ENCODE measurements around the gene RASAL1.

Gene RASAL1, protein sequence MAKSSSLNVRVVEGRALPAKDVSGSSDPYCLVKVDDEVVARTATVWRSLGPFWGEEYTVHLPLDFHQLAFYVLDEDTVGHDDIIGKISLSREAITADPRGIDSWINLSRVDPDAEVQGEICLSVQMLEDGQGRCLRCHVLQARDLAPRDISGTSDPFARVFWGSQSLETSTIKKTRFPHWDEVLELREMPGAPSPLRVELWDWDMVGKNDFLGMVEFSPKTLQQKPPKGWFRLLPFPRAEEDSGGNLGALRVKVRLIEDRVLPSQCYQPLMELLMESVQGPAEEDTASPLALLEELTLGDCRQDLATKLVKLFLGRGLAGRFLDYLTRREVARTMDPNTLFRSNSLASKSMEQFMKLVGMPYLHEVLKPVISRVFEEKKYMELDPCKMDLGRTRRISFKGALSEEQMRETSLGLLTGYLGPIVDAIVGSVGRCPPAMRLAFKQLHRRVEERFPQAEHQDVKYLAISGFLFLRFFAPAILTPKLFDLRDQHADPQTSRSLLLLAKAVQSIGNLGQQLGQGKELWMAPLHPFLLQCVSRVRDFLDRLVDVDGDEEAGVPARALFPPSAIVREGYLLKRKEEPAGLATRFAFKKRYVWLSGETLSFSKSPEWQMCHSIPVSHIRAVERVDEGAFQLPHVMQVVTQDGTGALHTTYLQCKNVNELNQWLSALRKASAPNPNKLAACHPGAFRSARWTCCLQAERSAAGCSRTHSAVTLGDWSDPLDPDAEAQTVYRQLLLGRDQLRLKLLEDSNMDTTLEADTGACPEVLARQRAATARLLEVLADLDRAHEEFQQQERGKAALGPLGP

DNA sequence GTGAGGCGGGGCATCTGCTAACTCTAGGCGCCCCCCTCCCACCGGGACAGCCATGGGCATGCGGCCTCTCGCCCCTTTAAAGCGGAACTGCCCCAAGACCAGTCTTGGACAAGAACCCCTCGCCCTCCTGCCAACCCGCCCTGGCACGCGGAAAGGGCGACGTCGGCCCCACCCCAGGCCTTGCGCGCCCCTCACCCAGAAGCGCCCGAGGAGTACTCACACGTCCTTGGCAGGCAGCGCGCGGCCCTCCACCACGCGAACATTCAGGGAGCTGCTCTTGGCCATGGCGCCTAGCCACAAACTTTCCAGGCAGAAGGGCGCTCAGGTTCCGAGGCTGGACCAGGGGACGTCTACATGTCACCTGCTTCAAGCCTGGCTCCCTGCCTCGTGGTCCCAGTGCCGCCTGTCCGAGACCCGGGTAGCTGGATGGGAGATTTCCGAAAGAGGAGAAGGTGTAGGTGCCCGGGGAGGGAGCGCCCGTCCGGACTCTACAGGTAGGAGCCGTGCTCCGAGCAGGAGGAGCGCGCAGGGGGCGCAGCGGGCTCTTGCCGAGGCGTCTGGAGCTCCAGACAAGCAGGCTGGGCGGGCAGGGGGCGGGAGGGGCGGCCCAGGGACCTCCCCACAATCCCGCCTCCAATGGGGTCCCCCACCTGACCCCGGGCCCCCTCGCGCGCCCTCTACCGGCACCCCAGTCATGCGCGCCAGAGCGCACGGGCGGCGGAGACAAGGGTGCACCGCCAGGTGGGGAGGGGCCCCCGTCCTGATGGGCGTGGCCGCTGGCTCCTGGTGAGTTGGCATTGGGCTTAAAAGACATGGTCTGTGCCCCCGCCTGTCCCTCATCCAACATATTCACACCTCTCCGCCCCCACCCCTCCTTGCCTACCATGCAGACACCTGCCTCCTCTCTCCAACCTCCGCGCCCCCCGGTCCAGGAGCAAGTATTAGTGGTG, at the start of gene RASAL1:
TSS of gene RASAL1 (minus strand) at position 584 of the 950 bp plus-strand sequence. CDS start at position 285, 299 bp downstream.
- FAIRE-seq (peak; percentile 89), DNase-seq (ENCODE audit: insufficient read length, low spot score) (peak; percentile 79)

DNA sequence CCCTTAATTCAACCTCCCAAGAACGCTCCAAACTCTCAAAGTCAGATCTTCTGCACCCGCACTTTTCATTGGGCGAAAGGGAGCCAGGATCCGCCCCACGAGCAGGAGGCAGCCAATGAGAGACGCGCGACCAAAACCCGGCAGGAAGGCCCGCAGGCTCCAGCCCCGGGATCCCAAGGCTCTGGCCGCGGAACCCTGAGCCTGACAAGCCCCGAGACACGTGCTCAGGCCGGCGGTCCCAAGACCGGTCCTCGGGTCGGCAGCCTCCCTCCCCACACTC, 49.3 kb upstream of the RASAL1 start:
- no peak for FAIRE-seq
- peak; percentile 90 for DNase-seq (ENCODE audit: insufficient read length, low spot score)

DNA sequence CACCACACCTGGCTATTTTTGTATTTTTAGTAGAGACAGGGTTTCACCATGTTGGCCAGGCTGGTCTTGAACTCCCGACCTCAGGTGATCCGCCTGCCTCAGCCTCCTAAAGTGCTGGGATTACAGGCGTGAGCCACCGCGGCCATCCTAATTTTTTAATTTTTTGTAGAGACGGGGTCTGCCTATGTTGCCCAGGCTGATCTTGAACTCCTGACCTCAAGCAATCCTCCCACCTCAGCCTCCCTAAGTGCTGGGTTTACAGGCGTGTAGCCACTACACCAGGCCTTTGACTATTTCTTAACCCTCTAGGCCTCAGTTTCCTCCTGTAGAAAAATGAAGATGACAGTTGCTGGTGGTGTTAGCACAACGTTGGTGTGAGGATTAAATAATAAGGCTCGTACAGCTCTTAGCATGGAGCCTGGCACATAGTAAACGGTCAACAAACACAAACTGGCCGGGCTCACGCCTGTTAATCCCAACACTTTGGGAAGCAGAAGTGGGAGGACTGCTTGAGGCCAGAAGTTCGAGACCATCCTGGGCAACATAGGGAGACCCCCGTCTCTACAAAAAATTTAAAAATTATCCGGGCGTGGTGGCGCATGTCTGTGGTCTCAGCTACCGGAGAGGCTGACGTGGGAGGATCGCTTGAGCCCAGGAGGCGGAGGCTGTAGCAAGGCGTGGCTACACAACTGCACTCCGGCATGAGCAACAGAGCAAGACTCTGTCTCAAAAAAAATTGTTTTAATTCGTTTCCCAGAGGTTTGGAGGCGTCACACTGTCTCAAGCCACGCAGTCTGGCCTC, 48.7 kb upstream of the RASAL1 start:
- FAIRE-seq = peak; percentile 44
- no peak for DNase-seq (ENCODE audit: insufficient read length, low spot score)

DNA sequence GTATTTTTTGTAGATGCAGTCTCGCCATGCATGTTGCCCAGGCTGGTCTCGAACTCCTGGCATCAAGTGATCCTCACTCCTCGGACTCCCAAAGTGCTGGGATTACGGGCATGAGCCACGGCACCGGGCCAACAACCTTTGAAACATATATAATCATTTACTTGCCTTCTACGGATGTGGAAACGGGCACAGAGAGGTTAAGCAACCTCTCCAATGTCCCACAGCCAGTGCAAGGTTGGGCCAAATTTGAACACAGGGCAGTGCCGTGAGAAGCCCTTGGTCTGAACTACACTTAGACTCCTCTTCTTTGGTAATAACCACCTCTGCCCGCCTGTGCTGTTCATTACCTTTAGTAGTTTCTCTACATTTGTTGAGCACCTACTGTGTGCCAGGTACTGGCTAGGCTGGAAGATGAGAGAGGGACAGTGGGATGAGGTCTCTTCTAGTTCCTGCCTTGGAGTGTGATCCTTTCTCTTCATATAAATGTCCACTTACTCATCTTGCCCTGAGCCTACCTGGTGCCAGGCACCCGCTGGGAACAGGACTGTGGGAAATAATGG, 47.5 kb upstream of the RASAL1 start:
- FAIRE-seq = no peak
- no peak for DNase-seq (ENCODE audit: insufficient read length, low spot score)

DNA sequence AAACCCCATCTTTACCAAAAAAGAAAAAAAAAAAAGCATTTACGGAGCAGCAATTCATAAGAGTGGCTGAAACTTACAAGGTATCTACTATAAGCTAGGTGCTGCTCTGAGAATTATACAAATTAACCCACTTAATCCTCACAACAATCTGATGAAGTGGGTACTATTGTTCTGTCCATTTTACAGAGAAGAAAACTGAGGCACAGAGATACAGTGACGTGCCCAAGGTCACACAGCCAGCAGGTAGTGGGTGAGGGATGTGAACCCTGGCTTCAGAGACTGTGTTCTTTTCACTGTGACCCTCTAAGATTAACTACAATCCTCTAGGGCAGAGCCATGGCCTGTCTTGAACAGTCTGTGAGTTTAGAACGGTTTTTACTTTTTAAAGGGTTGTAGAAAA, 46.4 kb upstream of the RASAL1 start:
- DNase-seq (ENCODE audit: insufficient read length, low spot score) (no peak), FAIRE-seq (no peak)

DNA sequence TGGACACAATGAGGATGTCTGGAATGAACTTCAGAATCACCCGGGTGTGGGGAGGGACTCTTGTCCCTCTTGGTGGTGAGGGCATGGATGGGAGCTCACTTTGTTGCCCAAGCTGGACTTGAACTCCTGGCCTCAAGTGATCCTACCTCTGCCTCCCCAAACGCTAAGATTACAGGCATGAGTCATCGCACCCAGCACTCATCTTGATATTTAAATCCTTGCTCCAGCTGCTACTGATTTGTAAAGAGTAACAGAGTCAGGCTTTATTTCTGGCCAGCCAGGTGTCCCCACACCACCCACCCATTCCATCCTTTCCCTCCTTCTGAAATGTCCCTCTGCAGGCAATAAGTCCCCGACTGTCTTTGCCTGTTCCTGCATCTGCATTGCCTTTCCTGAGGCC, 44.8 kb upstream of the RASAL1 start:
- no peak for FAIRE-seq
- DNase-seq (ENCODE audit: insufficient read length, low spot score) = no peak

DNA sequence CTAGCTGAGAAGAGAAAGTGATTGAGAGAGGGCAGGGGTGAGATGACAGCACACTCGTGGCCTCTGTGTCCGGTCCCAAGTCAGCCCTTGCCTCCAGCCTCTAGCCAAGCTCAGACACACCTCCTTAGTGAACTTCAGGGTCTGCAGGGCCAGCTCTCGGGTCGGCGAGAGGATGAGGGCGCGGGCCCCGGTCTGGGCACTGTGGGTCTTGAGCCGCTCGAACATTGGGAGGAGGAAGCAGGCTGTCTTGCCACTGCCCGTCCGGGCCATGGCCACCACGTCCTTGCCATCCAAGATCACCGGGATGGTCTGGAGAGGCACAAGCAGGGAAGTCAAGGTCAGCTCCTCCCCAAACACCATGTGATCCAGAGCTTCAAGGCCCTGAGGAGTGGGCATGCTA, 43.5 kb upstream of the RASAL1 start:
- FAIRE-seq = no peak

DNA sequence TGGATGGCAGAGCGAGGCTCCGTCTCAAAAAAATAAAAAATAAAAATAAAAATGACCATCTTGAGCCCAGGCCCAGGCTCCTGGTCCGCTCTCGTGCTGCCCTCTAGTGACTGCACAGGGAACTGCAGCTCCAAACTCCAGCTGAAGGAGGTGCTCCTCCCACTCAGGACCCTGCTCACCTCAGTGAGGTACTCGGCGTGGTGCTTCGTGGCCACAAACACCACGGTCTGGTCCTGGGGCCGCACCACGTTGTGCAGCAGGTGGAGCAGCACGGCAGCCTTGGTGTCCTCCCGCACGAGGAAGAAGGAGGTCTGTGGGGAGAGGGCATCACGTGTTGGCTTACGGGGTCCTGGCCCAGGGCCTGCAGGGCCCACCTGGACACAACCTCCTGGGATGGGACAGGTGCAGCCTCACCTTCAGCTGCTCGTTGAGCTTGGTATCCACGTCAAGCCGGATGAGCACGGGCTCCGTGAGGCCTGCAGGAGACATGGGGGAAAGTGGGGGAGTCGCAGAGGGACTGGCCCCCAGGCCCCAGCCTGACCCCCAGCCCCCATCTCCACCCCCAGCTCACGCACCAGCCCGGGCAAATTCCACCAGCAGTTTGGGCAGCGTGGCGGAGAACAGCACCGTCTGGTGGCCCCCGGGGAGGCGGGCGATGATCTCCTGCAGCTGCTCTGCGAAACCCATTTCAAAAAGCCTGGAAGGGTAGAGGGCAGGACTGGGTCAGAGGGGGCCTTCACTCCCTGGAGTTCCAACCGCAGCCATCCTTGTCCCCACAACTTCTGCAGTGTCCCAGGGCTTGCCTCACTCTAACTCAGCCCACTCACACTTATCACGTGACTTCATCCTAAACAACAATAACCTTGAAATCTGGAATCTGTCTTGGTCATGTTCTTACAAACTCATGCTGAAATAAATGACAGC, 39.2 kb upstream of the RASAL1 start:
- DNase-seq (ENCODE audit: insufficient read length, low spot score) (peak; percentile 79), FAIRE-seq (peak; percentile 23)

More for the DNA sequence above, 43.5 kb upstream of the RASAL1 start:
- DNase-seq (ENCODE audit: insufficient read length, low spot score) = no peak

DNA sequence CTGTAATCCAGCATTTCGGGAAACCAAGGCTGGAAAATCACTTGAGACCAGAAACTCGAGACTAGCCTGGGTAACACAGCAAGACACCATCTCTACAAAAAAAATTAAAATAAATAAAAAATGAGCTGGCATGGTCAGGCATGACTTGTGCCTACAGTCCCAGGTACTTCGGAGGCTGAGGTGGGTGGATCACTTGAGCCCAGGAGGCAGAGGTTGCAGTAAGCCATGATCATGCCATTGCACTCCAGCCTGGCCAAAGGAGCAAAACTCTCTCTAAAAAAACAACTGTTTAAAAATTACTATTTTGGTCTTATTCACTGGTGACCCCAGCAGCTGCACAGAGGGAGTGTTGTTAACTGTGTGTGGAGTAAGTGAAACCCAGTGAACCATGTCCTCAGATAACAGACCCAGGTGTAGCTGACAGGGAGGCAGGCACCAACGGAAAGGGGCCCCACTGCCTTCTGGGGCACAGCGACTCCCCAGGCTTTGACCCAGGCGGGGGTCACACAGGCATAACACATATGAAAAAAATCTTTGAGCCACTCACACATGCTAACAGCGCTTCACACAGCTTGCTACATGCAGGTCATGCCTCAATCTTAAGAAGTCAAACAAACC, 37.6 kb upstream of the RASAL1 start:
- FAIRE-seq (no peak), DNase-seq (ENCODE audit: insufficient read length, low spot score) (no peak)

DNA sequence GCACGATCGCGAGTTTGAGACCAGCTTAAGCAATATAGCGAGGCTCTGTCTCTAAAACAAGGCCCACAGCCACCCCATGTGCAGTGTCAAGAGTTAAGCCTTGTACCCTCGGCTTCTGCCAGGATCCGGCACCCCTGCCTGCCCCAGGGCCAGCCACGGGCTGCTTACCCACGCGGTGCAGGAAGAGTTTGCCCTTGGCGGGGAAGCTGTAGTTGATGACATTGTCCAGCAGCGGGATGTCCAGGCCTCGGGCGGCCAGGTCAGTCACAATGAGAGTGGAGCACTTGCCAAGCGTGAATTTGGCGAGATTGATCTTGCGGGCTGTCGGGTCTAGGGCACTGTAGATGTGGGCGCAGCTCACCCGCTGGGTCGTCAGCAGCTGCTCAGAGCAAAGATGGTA, 36.6 kb upstream of the RASAL1 start:
- no peak for FAIRE-seq
- DNase-seq (ENCODE audit: insufficient read length, low spot score) = no peak

DNA sequence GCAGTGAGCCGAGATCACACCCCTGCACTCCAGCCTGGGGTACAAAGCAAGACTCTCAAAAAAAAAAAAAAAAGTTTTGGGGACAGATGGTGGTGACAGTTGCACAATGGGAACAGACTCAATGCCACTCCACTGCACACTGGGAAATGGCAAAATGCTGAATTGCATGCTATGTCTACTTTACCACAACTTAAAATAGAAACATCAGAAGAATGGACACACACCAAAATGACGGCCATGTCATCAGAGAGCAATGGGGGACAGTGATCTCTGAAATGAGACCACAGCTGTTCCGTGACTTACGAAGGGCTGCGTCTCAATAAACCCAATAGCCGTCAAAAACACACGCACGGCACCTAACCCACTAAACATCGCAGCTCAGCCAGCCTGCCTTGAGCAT, 36.0 kb upstream of the RASAL1 start:
- no peak for FAIRE-seq
- no peak for DNase-seq (ENCODE audit: insufficient read length, low spot score)

DNA sequence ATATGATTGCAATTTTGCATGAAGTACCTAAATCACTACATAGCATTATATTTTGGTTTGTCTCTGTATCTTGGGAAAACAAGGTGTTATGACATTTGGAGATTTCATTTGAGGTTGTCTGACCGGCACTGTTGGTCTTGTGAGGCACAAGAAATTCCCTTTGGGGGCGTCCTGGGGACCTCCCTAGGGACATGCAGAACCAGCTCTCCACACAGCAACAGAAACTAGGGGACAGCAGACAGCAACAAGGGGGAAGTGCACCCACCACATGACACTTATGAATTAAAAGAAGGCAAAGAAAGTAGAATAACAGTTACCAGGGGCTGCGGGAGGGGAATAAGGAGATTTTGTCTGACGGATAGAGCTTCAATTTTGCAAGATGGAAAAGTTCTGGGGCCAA, 35.4 kb upstream of the RASAL1 start:
- FAIRE-seq = no peak
- no peak for DNase-seq (ENCODE audit: insufficient read length, low spot score)

DNA sequence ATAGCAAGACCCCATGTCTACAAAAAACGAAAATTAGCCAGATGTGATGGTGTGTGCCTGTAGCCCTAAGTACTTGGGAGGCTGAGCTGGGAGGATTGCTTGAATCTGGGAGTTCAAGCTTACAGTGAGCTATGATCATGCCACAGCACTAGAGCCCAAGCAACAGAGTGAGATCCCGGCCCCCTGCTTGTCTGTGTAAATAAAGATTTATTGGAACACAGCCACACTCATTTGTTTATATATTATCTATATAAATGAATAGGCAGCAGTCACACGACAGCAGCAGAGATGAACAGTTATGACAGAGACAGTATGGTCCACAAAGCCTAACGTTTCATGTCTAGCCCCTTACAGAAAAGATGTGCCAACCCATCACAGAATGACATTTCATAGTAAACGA, 34.9 kb upstream of the RASAL1 start:
- DNase-seq (ENCODE audit: insufficient read length, low spot score) (no peak), FAIRE-seq (no peak)

DNA sequence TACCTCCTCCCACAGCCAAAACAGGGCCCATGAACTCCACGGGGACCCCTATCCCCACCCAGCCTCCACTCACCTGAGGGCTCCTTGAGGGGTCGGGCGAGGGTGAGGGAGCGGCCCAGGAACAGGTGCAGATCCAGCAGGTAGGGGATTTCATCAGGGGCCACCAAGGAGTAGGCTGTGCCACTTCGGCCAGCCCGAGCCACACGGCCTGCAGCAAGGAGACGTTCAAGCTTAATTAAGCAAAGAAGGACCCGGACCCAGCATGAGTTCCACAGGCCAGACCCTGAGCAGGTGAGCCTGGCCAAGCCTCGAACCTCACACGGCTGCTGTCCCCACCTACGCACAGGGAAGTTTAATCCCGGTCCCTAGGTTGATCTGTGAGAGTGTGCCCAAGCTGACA, 34.1 kb upstream of the RASAL1 start:
- no peak for DNase-seq (ENCODE audit: insufficient read length, low spot score)
- FAIRE-seq = no peak

DNA sequence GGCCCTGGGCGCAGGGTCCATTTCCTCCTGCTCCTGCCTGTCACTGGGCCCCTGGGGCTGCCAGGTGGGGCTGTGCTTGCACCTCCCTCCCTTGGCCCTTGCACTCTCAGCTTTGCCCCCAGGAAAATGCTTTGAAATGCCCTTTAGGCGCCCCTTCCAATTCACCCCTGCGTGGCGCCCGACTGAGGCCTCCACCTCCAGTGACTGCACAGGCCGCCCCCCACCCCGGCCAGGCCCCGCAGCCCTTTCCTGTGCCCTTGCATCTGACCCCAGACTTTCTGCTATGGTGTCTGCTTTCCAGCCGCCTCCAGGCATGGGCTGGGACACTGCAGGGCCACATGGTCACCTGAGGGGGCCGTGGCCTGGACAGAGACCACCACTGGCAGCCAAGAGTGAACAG, 32.3 kb upstream of the RASAL1 start:
- no peak for DNase-seq (ENCODE audit: insufficient read length, low spot score)
- FAIRE-seq = no peak

DNA sequence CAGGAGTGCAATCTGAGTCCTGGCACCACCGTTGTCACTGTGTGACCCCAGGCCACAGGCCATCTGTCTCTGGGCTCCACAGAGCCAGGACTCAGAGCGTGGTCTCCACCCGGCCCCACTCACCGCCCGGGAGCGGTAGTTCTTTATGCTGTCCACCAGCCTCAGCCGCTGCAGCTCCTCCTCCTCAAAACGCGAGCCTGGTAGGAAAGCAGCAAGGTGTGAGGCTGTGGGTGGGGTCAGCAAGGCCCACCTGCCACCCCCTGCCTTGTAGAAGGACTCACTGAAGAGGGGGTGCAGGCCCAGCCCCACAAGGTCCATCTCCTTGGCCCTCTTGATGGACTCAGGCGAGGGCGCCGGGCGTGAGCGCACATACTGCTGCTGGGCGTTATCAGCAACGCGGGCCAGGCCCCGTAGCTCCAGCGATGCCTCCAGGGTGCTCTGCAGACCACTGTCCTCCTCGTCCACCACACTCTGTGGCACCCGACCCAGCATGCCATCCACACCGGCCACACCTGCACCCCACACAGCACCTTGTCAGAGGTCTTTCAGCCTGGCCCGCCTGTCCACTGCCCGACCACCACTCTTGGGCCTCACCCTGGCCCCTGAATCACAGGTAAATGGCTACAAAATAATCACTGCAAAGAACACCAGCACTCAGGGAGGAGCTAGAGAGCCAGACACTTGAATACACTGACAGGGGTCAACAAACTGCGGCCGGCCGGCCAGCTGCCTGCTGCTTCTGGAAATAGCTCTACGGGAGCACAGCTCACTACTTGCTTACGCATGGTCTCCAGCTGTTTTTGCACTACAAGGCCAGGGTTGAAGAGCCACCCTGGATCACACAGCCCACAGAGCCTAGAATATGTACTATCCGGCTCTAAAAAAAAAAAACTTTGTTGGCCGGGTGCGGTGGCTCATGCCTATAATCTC, 30.2 kb upstream of the RASAL1 start:
- no peak for DNase-seq (ENCODE audit: insufficient read length, low spot score)
- no peak for FAIRE-seq

DNA sequence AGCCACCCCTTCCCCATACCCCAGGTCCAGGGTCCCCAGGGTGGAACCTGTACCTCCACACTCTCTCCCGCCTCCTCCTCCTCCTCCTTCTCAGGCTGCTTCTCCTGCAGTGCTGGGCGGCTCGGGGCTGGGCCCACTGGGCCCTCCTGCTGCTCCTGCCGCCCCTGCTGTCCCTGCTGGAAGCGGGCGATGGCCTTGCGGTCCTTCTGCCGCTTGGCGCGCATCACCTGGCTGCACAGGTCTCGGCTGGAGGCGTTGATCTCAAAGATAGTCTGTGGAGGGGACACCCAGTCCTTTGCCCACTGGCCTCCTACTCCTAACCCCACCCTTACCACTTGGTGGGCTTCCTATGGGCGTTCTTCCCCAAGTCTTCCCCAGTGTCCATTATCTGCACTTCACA, 28.5 kb upstream of the RASAL1 start:
- FAIRE-seq (no peak), DNase-seq (ENCODE audit: insufficient read length, low spot score) (no peak)

DNA sequence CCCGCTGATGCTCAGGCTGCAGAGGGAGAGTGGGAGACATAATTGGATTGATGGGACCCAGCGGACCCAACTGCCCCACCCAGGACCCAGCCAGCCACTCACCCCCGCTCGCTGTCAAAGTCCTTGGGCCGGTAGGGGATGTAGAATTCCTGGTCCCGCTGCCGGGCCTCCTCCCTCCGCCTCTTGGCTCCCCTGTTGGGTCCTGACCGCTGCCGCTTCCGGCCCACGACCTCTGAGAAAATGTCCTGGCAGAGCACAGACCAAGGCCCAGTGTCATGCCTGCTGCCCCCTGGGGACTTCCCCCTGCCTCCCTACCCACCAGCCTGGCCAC, 27.4 kb upstream of the RASAL1 start:
- DNase-seq (ENCODE audit: insufficient read length, low spot score) (no peak), FAIRE-seq (no peak)

Measured in HTR-8/SVneo (cell line).